Stimulated activated naive CD8-positive, alpha-beta T cell treated with anti-CD3 and anti-CD28 coated beads, Interleukin-15, amount 100 ng/mL, for 72 hours (primary cell): ENCODE measurements around the gene TIMM44.
"Not testable (repeated sequence)": the region's sequence is repeated elsewhere in the genome, so short reads cannot be mapped to it uniquely, and the experiment has no call there.

Experiments used
- ATAC-seq: fragments of 150-1000 bp; cut with Tn5 transposase; 2 replicates; pipeline ENCODE4 v1.10.0; 2021; ENCODE audit warnings: mild to moderate bottlenecking, moderate library complexity
- DNase-seq, 2 donors: peaks; one replicate each; pipeline ENCODE4 v3.0.0; 2021 to 2022
- H3K27ac Mint-ChIP-seq, 2 donors: one replicate each; pipeline ENCODE4 v1.8.0; 2022; ENCODE audit warnings: mild to moderate bottlenecking in 2 of 2, mixed read lengths in 2 of 2, moderate library complexity in 2 of 2
- H3K27me3 Mint-ChIP-seq: one replicate; pipeline ENCODE4 v1.8.0; 2022; ENCODE audit warnings: mixed read lengths
- H3K4me1 Mint-ChIP-seq: one replicate; pipeline ENCODE4 v1.8.0; 2022; ENCODE audit warnings: mild to moderate bottlenecking, mixed read lengths
- H3K4me3 Mint-ChIP-seq, 2 donors: one replicate each; pipeline ENCODE4 v1.8.0; 2022; ENCODE audit warnings: mild to moderate bottlenecking in 2 of 2, mixed read lengths in 2 of 2, moderate library complexity in 1 of 2
- H3K9me3 Mint-ChIP-seq, 2 donors: one replicate each; pipeline ENCODE4 v1.8.0; 2022; ENCODE audit warnings: mixed read lengths in 2 of 2

The TIMM44 gene

DNA sequence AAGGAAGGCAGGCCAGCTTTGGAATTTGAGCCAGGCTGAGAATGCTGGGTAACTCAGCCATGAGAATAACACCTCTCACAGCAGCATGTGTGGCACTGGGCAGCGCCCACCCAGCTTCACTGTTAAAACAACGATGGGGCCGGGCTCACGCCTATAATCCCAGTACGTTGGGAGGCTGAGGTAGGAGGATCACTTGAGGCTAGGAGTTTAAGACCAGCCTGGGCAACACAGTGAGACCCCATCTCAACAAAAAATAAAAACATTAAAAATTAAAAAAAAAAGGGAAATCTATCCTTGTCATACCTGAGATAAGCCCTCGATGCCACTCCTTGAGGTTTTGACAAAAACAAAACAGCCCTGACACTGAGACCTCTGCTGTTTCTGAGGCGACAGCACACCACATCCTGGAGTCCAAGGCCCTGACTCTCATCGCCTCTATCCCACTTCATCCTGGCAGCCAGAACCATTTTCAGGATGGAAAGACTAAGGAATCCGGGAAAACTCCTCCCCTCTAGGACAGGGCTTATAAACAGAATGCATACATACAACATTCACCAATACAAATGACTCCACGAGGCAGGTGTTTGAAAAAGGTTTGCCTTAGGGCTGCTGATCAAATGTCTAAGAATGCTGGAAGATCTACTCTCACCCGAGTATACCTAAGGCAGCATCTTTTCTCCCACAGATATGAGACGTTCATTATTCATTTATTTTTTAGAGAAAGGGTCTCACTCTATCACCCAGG is 22.6 kb upstream of the TIMM44 start:
- no peak for ATAC-seq
- no peak overlapping the region for H3K4me3 Mint-ChIP-seq

GRCh38 chr19:7965259-7965841 is 21.9 kb upstream of the TIMM44 start:
- ATAC-seq (no peak), DNase-seq (no peak)
- Mint-ChIP-seq H3K9me3 (no peaks in the 10 kb centered on the region), H3K4me1 (peaks cover 6% of the 10 kb centered on the region), H3K27ac (peak overlapping the region; percentile 29 to 31), H3K27me3 (no peaks in the 10 kb centered on the region), H3K4me3 (no peak overlapping the region)

More for the DNA sequence above, 22.6 kb upstream of the TIMM44 start:
- Mint-ChIP-seq H3K27me3 (no peaks in the 10 kb centered on the region), H3K9me3 (no peaks in the 10 kb centered on the region), H3K27ac (peak overlapping the region; percentile 49 to 87), H3K4me1 (peaks cover 6% of the 10 kb centered on the region)
- no peak for DNase-seq

DNA sequence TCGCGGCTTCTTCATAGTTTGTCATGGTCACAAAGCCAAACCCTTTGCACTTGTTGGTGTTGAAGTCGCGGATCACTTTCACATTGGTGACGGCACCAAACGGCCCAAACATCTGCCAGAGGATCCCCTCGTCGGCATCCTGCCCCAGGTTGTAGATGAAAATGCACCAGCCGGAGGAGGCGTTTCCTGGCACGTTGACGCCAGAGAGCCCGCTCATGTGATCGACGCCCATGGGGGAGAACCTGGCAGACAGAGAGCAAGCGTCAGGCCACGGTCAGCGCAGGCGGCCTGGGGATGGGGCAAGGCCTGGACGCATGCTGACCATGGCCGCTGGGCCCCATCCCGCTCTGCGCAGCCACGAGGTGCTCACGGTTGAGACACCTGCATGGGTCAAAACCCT is 20.1 kb upstream of the TIMM44 start:
- H3K27ac Mint-ChIP-seq, result no peak overlapping the region
- no peak overlapping the region for H3K4me3 Mint-ChIP-seq
- H3K4me1 Mint-ChIP-seq, result peaks cover 4% of the 10 kb centered on the region
- DNase-seq (no peak), ATAC-seq (no peak)
- H3K27me3 Mint-ChIP-seq, result no peaks in the 10 kb centered on the region
- no peaks in the 10 kb centered on the region for H3K9me3 Mint-ChIP-seq

GRCh38 chr19:7962644-7963268 is 19.3 kb upstream of the TIMM44 start:
- Mint-ChIP-seq H3K4me1 (peaks cover 4% of the 10 kb centered on the region), H3K4me3 (no peak overlapping the region), H3K9me3 (no peaks in the 10 kb centered on the region), H3K27ac (peak overlapping the region in 1 of 2 donors; percentile 46), H3K27me3 (no peaks in the 10 kb centered on the region)
- no peak for DNase-seq
- no peak for ATAC-seq

DNA sequence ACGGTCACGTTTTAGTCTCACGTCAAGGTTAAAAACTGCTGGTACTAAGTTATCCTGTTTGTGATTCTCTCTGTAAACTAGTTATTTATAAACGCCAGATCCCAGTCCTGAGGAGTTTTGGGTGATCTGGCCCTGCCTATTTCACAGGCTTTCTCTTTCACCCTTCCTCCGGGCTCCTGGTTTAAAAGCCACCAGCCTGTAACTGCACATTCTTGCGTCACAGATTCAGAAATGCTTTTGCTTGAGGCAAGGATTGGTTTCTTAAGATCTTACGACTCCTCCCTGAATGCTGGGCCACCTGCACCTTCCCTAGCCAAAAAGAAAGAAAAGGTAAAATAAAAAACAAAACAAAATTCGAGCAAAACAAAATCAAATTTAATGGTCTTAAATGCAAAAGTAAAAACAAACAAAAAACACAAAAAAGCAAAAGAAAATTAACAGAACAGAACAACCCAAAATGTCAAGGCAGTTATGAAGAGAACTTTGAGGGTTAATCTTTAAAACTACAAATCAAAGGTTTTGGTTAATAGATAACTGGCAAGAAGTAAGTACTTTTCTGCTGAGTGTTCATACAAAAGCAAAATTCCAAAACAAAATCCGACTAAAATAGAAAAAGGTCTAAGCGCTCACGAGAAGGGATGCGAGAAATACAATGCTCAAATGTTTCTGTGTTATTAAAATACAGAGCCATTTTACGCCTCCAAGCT is 18.6 kb upstream of the TIMM44 start:
- DNase-seq (no peak), ATAC-seq (no peak)
- H3K9me3 Mint-ChIP-seq, result no peaks in the 10 kb centered on the region
- H3K4me3 Mint-ChIP-seq, result no peak overlapping the region
- no peak overlapping the region for H3K27ac Mint-ChIP-seq
- no peaks in the 10 kb centered on the region for H3K27me3 Mint-ChIP-seq
- peaks cover 5% of the 10 kb centered on the region for H3K4me1 Mint-ChIP-seq

DNA sequence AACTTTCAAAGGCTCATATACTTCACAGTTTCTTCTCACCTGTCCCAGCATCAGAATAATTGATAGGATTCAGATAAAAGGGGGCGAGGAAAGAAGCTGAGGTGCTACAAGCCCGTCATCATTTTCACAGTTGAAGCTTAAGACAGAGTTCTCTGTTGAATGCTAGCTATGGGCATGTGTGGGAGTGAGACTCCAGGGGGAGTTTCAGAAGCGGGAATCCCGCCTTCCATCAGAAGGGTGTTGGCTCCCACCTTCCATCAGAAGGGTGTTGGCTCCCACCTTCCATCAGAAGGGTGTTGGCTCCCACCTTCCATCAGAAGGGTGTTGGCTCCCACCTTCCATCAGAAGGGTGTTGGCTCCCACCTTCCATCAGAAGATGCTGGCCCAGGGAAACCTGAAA is 17.6 kb upstream of the TIMM44 start:
- H3K4me1 Mint-ChIP-seq, H3K27me3 Mint-ChIP-seq, H3K4me3 Mint-ChIP-seq, ATAC-seq, DNase-seq, H3K9me3 Mint-ChIP-seq, H3K27ac Mint-ChIP-seq: not testable (repeated sequence)

DNA sequence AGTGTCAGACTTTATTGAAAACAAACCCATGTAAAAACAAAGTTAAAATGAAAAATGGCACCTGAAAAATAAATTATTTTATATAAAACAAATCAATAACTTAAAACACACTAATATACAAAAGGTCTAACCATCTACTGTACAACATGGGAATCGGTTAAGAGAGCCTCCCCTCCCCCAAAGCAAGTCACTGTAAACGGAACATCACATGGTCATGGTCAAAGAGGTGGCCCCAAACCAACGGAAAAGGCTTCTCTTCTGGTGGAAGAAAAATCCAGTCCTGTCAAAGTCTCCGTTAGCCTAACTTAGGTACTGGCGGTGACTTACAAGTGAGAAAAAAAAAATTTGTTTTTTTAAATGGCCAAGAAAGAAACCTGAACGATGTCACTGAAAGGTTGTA is 15.7 kb upstream of the TIMM44 start:
- no peak overlapping the region for H3K4me3 Mint-ChIP-seq
- DNase-seq (no peak), ATAC-seq (no peak)
- no peaks in the 10 kb centered on the region for H3K27me3 Mint-ChIP-seq
- no peaks in the 10 kb centered on the region for H3K9me3 Mint-ChIP-seq
- H3K4me1 Mint-ChIP-seq, result peaks cover 5% of the 10 kb centered on the region
- H3K27ac Mint-ChIP-seq, result no peak overlapping the region

DNA sequence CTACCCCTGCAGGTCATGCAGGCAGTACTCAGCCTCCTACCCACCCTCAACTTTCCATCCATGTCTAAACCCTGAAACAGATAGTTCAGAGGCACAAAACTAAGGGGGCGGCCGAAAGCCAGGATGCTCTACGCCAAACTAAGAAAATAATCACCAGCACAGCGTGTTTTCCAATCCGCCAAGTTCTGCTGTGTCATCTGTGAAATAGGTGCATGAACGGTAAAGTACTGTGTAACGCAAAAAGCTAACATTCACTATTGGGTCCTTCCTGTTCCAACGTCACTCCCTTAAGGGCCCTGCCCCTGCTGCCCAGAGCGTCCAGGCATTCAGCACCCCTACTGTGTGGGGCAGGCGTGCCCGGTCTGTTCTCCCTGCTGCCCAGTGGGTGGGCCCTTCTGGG is 12.2 kb upstream of the TIMM44 start:
- Mint-ChIP-seq H3K4me1 (peaks cover 16% of the 10 kb centered on the region), H3K9me3 (no peaks in the 10 kb centered on the region), H3K4me3 (no peak overlapping the region), H3K27ac (peak overlapping the region in 1 of 2 donors; percentile 63), H3K27me3 (no peaks in the 10 kb centered on the region)
- ATAC-seq, result no peak
- no peak for DNase-seq

GRCh38 chr19:7953576-7953975 is 10.1 kb upstream of the TIMM44 start:
- no peaks in the 10 kb centered on the region for H3K9me3 Mint-ChIP-seq
- H3K4me1 Mint-ChIP-seq, result peaks cover 16% of the 10 kb centered on the region
- H3K27me3 Mint-ChIP-seq, result no peaks in the 10 kb centered on the region
- DNase-seq (no peak), ATAC-seq (no peak)
- peak overlapping the region; percentile 67 to 88 for H3K27ac Mint-ChIP-seq
- H3K4me3 Mint-ChIP-seq, result no peak overlapping the region

GRCh38 chr19:7953060-7953459 is 9.6 kb upstream of the TIMM44 start:
- H3K27me3 Mint-ChIP-seq, result no peaks in the 10 kb centered on the region
- ATAC-seq, result no peak
- no peaks in the 10 kb centered on the region for H3K9me3 Mint-ChIP-seq
- DNase-seq, result no peak
- H3K4me1 Mint-ChIP-seq, result peaks cover 15% of the 10 kb centered on the region
- H3K27ac Mint-ChIP-seq, result no peak overlapping the region
- H3K4me3 Mint-ChIP-seq, result no peak overlapping the region

GRCh38 chr19:7947939-7948338 is 4.5 kb upstream of the TIMM44 start:
- ATAC-seq (no peak), DNase-seq (no peak)
- peaks cover 24% of the 10 kb centered on the region for H3K4me1 Mint-ChIP-seq
- H3K9me3 Mint-ChIP-seq, result no peaks in the 10 kb centered on the region
- H3K4me3 Mint-ChIP-seq, result no peak overlapping the region
- no peaks in the 10 kb centered on the region for H3K27me3 Mint-ChIP-seq
- H3K27ac Mint-ChIP-seq, result no peak overlapping the region

DNA sequence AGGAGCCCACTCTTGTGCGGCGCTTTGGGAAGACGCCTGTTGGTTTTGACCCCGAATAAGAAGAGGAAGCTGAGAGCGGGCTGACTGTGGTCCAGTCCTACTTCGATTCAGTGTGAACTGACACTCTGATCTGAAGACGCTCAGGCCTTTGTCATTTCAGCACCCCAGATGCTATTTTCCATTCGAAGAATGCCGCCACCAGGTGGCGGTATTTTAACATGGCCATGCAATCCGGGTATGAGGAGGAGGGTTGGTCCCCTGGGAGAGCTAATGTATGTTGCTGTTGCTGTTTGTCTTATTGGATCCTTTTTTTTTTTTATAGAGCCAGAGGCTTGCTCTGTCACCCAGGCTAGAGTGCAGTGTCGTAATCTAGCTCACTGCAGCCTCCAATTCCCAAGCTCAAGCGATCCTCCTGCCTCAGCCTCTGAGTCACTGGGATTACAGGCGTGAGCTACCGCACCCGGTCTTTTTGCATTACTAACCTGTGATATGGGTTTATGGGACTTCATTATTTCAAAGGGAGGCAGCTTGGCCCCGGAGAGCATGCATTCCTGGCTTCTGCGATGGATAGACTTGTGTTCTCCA is 803 bp upstream of the TIMM44 start:
- H3K9me3 Mint-ChIP-seq, result no peaks in the 10 kb centered on the region
- H3K27me3 Mint-ChIP-seq, result no peaks in the 10 kb centered on the region
- ATAC-seq (peak; percentile 70), DNase-seq (peak; percentile 83 to 88)
- peak overlapping the region; percentile 93 to 96 for H3K4me3 Mint-ChIP-seq
- peaks cover 50% of the 10 kb centered on the region for H3K4me1 Mint-ChIP-seq
- H3K27ac Mint-ChIP-seq, result peak overlapping the region; percentile 98 to 99

DNA sequence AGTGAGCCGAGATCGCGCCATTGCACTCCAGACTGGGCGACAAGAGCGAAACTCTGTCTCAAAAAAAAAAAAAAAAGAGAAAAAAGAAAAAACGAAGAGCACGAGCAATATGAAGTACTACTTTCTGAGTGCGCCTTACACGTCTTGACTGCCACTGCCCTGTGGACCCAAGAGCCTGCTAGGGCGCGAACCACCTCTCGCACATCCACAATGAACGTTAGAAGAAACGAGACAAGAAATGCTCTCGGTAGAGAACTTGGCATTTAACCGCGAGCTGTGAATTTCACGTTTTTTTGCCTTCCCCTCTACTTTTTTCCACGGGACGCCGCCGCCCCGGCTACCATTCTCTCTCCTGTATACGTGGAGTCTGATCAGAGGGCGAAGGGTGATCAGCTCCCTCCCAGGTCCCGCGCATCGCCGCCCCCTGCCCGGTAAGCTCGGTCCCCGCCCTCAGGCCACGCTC is 454 bp downstream of the TIMM44 start:
- H3K27me3 Mint-ChIP-seq, result no peaks in the 10 kb centered on the region
- ATAC-seq, result peak; percentile 15
- peaks cover 54% of the 10 kb centered on the region for H3K4me1 Mint-ChIP-seq
- peak overlapping the region; percentile 98 to 99 for H3K27ac Mint-ChIP-seq
- DNase-seq, result no peak
- no peaks in the 10 kb centered on the region for H3K9me3 Mint-ChIP-seq
- peak overlapping the region; percentile 93 to 96 for H3K4me3 Mint-ChIP-seq

DNA sequence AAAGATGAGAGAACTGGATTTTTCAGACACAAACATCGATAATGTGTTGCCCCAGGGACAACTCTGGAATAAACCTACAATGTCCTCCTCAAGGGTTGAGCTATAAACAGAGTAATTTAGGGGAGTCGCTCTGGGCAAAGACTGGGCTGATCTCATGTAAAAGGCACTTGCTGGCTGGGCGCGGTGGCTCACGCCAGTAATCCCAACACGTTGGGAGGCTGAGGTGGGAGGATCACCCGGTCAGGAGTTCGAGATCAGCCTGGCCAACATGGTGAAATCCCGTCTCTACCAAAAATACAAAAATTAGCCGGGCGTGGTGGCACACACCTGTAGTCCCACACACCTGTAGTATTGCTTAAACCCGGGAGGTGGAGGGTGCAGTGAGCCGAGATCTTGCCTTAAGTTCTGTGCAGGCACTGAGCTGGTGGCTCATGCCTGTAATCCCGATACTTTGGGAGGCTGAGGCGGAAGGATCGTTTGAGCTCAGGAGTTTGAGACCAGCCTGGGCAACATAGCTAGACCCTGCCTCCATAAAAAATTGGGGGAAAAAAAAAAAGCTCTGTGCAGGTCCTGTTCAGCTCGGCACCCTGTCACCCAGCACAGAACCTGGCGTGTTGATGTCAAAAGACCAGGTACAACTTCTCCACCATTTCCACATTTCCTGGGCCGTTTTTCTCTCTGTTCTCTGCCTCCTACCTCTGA is 1.4 kb downstream of the TIMM44 start:
- Mint-ChIP-seq H3K9me3 (no peaks in the 10 kb centered on the region), H3K27ac (peak overlapping the region in 1 of 2 donors; percentile 99), H3K4me1 (peaks cover 54% of the 10 kb centered on the region), H3K4me3 (peak overlapping the region; percentile 93 to 96), H3K27me3 (no peaks in the 10 kb centered on the region)
- DNase-seq (no peak), ATAC-seq (no peak)

DNA sequence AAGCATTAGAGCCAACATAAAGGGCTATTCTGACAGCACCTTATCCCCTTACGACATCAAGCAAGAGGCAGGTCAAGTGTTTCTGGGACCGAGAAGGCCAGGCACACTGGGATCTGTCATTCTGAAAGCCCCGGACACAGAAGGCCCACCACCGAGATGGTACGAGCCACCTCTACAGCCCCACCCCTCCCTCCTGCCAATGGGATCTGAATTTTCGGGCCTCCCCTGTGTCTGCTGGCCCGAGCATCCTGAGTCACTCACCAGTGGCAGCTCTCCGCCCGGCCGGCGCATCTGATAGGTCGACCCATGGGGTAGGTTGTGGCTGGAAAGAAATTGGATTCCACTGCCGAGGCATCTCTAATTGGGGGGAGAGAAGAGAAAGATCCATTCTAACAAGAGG is 2.6 kb downstream of the TIMM44 start:
- Mint-ChIP-seq H3K27ac (no peak overlapping the region), H3K4me1 (peaks cover 54% of the 10 kb centered on the region), H3K9me3 (no peaks in the 10 kb centered on the region), H3K4me3 (peak overlapping the region in 1 of 2 donors; percentile 31), H3K27me3 (no peaks in the 10 kb centered on the region)
- no peak for ATAC-seq
- DNase-seq, result no peak
